NCI-H1048 (cell line): ENCODE data around the gene TDO2.
A peak's percentile ranks its signal among the peaks of the same experiment; 100 is the strongest.
"Not testable (repeated sequence)": the region's sequence is repeated elsewhere in the genome, so short reads cannot be mapped to it uniquely, and the experiment has no call there.

ENCODE experiments used
- DNase-seq: peaks from one replicate; lab custom pipeline; 2025; lab: John Stamatoyannopoulos, UW

TDO2 gene

GRCh38 chr4:155903453-155903852, at the start of gene TDO2:
Gene TDO2, plus strand, starts transcription at chr4:155903696. Its CDS starts 63 bp downstream, at chr4:155903759.
- DNase-seq, result no peak

- no peak for DNase-seq
Measured at GRCh38 chr4:155854582-155855226, 48.8 kb upstream of the TDO2 start.

GRCh38 chr4:155855897-155856296, 47.6 kb upstream of the TDO2 start:
- no peak for DNase-seq

- DNase-seq, result no peak
Measured at GRCh38 chr4:155866177-155866576, 37.3 kb upstream of the TDO2 start, which contains the start of gene ASIC5. Gene ASIC5, minus strand, starts transcription at chr4:155866277. Its CDS starts 51 bp downstream, at chr4:155866226.

GRCh38 chr4:155875878-155876277, 27.6 kb upstream of the TDO2 start:
- DNase-seq, result no peak

GRCh38 chr4:155877971-155878370, 25.5 kb upstream of the TDO2 start:
- no peak for DNase-seq

- DNase-seq, result no peak
Measured at GRCh38 chr4:155878611-155879010, 24.9 kb upstream of the TDO2 start.

- no peak for DNase-seq
Measured at GRCh38 chr4:155879767-155880166, 23.7 kb upstream of the TDO2 start.

GRCh38 chr4:155881555-155881954, 21.9 kb upstream of the TDO2 start:
- no peak for DNase-seq

GRCh38 chr4:155883895-155884294, 19.6 kb upstream of the TDO2 start:
- DNase-seq, result no peak

GRCh38 chr4:155885666-155886065, 17.8 kb upstream of the TDO2 start:
- no peak for DNase-seq

GRCh38 chr4:155887045-155887444, 16.5 kb upstream of the TDO2 start:
- no peak for DNase-seq

GRCh38 chr4:155887847-155888570, 15.5 kb upstream of the TDO2 start:
- DNase-seq, result no peak

- DNase-seq, result no peak
Measured at GRCh38 chr4:155889031-155889793, 14.3 kb upstream of the TDO2 start.

- no peak for DNase-seq
Measured at GRCh38 chr4:155889946-155890345, 13.6 kb upstream of the TDO2 start.

- DNase-seq, result no peak
Measured at GRCh38 chr4:155891058-155891457, 12.4 kb upstream of the TDO2 start.

GRCh38 chr4:155898371-155898770, 5.1 kb upstream of the TDO2 start:
- not testable (repeated sequence) for DNase-seq

GRCh38 chr4:155899891-155900290, 3.6 kb upstream of the TDO2 start:
- DNase-seq, result no peak

- DNase-seq, result no peak
Measured at GRCh38 chr4:155900381-155900780, 3.1 kb upstream of the TDO2 start.

- no peak for DNase-seq
Measured at GRCh38 chr4:155901013-155901412, 2.5 kb upstream of the TDO2 start.

GRCh38 chr4:155904331-155904730, 835 bp downstream of the TDO2 start:
- DNase-seq, result no peak

- peak; percentile 37 for DNase-seq
Measured at GRCh38 chr4:155906554-155907247, 3.2 kb downstream of the TDO2 start.
